HS-5 (cell line): ENCODE results near the gene ANKRD13C.

ENCODE experiments used
- DNase-seq: peaks from one replicate; pipeline ENCODE4 v3.0.0-alpha.2; 2012; ENCODE audit warnings: low read depth

ANKRD13C gene

DNA sequence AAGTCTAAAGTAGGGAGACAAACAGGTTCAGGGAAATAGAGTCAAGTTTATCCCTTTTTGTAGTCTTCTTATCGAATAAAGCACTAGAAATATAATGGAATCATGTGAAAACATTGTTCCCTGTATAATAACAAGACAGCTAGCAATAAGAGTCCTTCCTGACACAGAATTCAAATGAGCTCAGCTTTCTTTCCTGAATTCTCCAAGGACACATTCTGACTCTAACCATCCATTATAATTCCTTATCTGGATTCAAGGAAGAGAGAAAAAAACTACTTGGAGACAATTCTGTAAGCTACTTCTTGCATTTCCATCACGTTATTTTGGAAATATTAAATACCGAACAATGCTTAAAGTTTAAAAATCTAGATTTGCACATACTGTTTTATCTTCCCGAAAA lies 58.8 kb downstream of the ANKRD13C start:
- DNase-seq = no peak

GRCh38 chr1:70293186-70293843 lies 61.2 kb downstream of the ANKRD13C start:
- no peak for DNase-seq

DNA sequence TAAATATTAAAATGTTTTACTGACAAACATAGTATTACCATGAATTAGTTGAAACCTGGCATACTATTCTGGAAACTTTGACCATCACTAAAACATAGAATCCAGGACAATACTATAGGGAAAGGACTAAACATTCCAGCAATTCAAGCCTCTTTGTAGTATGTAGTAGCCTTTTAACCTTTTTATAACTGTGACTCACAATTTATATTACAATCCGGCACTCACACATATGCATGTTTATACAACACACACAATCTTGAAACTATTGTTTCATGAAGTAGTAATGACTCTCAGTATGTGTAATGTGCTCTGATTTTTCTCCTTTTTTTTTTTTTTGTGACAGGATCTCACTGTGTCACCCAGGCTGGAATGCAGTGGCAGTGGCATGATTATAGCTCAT lies 64.3 kb downstream of the ANKRD13C start:
- DNase-seq = no peak

DNA sequence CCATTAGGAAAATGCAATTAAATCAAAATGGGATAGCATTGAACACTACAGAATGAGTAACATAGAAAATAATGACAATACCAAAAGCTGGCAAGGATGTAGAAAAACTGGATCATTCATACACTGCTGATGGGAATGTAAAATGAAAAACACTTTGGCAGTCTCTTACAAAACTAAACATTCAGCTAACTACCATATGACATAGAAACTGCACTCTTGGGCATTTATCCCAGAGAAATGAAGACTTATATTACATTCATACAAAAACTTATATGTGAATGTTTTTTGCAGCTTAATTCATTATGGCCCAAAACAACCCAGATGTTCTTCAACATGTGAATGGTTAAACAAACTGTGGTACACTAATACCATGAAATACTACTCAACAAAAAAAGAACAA lies 66.4 kb downstream of the ANKRD13C start:
- no peak for DNase-seq

GRCh38 chr1:70286453-70286852 lies 68.1 kb downstream of the ANKRD13C start:
- no peak for DNase-seq

GRCh38 chr1:70284366-70284765 lies 70.2 kb downstream of the ANKRD13C start:
- DNase-seq = no peak

GRCh38 chr1:70278710-70279109 lies 75.8 kb downstream of the ANKRD13C start:
- DNase-seq = no peak

DNA sequence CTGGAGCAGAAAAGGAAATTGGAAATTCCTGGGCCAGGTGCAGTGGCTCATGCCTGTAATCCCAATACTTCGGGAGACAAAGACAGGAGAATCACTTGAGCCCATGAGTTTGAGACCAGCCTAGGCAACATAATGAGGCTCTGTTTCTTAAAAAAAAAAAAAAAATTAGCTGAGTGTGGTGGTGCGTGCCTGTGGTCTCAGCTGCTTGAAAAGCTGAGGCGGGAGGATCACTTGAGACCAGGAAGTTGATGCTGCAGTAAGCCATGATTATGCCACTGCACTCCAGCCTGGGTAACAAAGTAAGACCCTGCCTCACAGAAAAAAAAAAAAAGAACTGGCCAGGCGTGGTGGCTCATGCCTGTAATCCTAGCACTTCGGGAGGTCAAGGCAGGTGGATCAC lies 76.6 kb downstream of the ANKRD13C start:
- DNase-seq = no peak

DNA sequence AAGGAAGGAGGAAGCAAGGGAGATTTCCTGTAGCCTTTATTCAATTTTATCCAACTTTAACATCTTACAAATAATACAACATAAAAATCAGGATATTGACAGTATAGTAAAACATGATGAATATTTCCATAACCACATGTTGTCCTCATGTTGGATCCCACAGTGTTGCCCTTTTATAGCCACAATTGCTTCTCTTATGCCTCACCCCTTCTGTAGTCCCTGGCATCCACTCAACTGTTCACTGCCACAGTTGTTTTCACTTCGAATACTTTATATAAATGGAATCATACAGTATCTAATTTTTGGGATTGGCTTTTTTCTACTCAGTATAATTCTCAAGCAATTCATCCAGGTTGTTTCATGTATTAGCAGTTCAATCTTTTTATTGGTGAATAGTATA lies 88.6 kb downstream of the ANKRD13C start:
- DNase-seq = no peak

- no peak for DNase-seq
Observed at GRCh38 chr1:70264839-70265238, 89.7 kb downstream of the ANKRD13C start.

DNA sequence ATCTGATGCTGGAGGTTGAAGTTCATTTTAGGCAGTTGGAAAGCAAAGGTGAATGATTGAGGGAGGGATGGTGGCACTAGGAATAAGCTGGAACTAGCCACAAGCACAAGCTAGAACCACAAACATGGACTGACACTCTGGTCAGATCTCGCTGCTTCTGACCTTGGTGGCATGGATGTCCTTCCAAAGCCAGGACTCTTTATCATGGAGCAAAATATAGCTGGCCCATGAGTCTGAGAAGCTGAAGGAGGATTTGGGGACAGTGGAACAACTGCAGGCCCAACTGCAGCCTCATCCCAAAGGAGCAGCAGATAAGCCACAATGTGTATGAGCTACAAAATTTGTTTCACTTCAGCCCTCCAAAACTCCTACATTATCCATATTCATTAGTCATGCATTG lies 97.9 kb downstream of the ANKRD13C start:
- DNase-seq = no peak

- DNase-seq = no peak
Observed at GRCh38 chr1:70248729-70249128, 105.8 kb downstream of the ANKRD13C start.

- DNase-seq = no peak
Observed at GRCh38 chr1:70247768-70248167, 106.8 kb downstream of the ANKRD13C start.

GRCh38 chr1:70247122-70247521 lies 107.4 kb downstream of the ANKRD13C start:
- no peak for DNase-seq

GRCh38 chr1:70239940-70240339 lies 114.6 kb downstream of the ANKRD13C start:
- DNase-seq = no peak

- DNase-seq = no peak
Observed at GRCh38 chr1:70234733-70235132, 119.8 kb downstream of the ANKRD13C start.

DNA sequence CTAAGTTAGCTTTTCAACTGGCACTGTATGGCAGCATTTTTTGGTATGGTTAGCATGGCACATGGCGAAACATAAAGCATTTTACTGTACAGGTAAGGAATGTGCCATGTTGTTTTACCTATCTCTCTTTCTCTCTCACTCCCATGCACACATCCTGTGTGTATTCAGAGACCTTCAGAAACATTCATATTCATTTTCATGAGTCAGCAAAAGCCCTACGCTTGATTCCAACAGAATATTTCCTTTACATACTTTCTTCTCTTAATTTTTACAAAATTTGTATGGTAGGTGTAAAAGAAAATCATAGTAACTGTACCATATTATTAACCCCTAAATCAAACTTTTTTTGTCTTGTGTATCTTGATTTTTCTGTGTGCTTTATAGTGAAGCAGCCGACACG lies 123.0 kb downstream of the ANKRD13C start:
- no peak for DNase-seq

DNA sequence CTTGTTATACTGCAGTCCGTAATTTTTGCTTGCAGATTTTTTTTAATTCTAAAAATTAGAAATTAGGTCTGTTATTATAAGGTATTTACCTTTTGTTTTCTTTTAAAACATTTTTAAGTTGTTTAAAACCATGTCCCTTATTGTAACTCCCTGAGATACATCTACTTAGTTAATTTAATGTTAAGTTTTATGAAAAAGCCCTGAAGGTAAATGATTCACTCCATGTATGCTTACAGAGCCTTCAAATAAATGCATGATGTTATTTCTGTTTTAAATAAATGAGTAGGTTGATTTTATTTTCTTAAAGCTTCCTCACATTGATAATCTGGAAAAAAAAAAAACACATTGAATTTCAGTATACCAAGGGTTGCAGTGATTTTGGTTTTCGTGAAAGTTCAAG lies 125.9 kb downstream of the ANKRD13C start:
- DNase-seq = no peak

DNA sequence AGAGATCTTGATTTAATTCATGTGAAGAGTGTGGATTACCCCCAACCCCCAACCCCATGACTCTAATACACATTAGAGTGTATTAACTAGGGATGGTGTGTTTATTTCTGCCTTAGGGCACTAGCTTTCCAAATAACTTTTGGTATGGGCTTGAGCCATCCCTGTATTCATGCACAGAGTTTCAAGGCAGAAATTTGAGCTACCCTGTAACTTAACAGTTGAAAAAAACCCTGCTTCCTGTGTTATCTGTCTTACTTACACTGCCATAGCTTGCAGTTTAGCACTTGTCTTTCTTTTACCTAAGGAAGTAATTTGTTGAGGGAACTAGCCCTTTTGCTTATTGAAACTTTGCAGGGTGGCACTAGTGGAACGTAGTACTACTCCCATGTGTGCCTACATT lies 127.1 kb downstream of the ANKRD13C start:
- DNase-seq = no peak

DNA sequence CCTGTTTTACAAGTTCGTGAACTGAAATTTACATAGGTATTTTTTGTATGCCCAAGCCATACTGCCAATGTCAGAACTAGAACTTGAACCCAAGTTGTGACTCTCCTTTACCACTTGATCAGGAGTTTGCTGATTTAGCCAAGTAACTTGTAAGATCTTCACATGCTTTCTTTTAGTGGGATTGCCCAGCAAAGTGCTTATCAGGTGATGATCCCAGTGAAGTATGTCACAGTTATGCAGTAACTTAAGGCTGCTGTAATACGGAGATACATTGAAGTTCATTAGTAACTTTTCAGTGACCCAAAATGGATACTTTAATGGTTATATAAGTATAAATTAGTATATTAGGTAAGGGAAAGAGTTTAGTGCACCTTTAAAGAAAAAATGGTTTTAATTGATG lies 129.6 kb downstream of the ANKRD13C start:
- no peak for DNase-seq

GRCh38 chr1:70222716-70223235 lies 131.7 kb downstream of the ANKRD13C start:
- DNase-seq = no peak

DNA sequence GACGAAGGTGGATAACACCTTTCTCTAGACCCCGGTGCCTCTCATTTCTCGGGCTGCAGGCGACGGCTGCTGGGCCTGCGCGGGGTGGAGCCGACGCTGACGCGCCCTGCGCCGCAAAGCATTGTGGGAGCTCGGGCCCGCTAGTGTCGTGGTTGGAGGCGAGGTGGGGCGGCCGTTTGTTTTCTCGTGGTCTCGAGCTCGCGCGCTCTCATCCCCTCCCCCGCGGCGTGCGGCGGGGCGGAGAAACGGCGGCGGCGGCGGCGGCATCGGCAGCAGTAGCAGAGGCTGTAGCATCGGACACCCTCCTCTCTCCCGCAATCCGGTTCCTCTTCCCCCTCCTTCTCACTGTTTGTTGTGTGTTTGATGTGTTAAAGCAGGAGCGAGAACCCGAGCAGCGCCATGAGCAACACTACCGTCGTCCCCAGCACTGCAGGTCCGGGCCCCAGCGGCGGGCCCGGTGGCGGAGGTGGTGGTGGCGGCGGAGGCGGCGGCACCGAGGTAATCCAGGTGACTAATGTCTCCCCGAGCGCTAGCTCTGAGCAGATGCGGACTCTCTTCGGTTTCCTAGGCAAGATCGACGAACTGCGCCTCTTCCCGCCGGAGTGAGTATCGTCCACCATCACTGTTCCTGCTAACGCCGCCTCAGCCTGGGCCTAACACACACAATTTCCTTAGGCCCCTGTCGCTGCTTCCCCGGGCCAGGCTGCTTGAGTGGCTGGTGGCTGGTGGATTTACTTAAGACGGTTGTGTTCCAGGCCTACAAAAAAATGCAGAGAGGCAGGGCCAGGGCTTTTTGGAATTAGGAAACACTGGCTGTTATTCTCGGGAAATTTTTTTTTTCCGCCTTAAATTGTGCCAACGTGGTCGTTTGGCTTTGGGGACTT lies 133.0 kb downstream of the ANKRD13C start, which contains the start of gene SRSF11:
TSS of gene SRSF11 (plus strand) at position 143 of the 884 bp plus-strand sequence. CDS start at position 400, 257 bp downstream.
- DNase-seq = peak; percentile 76
